Femur (tissue), 1 donor: ENCODE results near the gene WDR70.
"Not testable (repeated sequence)": the region's sequence is repeated elsewhere in the genome, so short reads cannot be mapped to it uniquely, and the experiment has no call there.

Experiments used
- DNase-seq: peaks from one replicate; pipeline ENCODE4 v3.0.0-alpha.2; 2017

WDR70 gene

GRCh38 chr5:37575541-37576489 is 196.7 kb downstream of the WDR70 start:
- DNase-seq: no peak

DNA sequence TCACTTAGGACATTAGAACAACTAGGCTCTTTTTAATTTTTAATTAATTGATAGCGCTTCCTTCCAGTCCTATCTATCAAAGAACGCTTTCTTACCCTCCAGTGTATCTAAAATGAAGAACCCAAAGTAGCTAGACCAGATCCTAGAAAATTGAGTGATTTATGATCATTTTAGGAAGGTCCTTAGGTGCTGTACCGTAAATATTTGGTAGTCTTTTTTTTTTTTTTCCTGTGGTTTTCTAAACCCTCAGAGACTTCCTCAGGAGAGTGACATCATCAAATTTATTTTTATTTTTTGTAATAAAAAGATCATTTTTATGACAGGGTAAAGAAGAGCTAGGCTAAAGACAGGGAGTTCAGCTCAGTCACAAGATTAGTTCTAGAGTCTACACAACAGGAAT is 197.4 kb downstream of the WDR70 start:
- DNase-seq: no peak

DNA sequence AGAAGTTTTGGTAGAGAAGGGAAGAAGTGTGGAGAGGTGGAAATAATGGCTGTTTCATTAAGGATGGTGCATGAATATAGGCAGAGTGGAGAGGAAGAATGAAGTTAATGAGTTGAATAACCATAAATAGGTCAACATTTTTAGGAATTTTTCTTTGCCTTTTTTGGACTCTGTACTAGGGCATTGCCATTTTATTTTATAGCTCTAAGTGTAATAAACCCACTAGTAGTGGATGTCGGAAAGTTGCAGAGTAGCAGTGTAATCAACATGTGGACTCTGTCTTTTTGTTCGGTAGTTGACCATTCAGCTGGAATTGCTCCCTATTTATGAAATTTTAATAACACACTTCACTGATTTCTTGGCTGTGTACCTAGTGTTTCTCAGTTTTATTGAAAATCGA is 199.1 kb downstream of the WDR70 start:
- no peak for DNase-seq

- no peak for DNase-seq
Measured at GRCh38 chr5:37580106-37580505, 201.0 kb downstream of the WDR70 start.

DNA sequence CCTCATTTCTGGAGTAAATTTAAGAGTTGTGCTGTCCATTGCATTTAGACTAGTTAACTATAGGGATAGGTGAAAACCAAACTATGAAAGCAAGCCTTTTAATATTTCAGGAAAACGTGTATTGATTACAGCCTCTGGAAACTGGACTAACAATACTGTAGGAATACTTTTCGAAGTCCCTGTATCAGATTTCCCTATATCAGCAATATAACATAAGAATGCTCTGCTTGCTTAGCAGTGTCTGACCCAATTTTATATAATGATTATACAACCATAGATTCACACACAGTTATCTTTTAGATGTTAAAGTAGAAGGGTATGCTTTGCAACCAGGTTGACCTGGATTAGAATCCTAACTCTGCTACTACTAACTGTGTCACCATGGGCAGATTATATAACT is 203.1 kb downstream of the WDR70 start:
- no peak for DNase-seq

GRCh38 chr5:37593292-37593691 is 214.2 kb downstream of the WDR70 start:
- not testable (repeated sequence) for DNase-seq

DNA sequence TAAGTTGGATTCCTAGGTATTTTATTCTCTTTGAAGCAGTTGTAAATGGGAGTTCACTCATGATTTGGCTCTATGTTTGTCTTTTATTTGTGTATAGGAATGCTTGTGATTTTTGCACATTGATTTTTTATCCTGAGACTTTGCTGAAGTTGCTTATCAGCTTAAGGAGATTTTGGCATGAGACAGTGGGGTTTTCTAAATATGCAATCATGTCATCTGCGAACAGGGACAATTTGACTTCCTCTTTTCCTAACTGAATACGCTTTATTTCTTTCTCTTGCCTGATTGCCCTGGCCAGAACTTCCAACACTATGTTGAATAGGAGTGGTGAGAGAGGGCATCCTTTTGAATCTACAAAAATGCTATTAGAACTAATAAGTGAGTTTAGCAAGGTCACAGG is 215.7 kb downstream of the WDR70 start:
- DNase-seq: not testable (repeated sequence)

DNA sequence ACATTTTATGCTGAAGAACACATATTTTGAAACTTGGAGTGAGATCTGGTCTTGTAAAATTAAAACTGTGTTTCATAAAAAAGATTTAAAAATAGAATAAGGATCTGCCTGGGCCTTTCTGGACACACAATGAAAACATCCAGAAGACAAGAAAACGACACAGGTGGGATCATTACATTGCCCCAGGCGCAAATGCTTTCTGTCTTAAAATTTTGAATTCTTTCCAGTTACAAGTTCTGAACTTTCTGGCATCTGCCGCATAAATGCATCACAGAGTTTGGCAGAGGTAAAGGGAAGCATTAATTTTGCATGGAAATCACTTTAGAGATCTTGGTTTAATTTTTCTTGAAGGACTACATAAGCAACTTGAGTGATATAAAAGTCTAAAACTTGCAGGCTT is 219.6 kb downstream of the WDR70 start:
- no peak for DNase-seq

GRCh38 chr5:37601163-37601562 is 222.0 kb downstream of the WDR70 start:
- DNase-seq: no peak

GRCh38 chr5:37603072-37603471 is 224.0 kb downstream of the WDR70 start:
- DNase-seq: no peak

DNA sequence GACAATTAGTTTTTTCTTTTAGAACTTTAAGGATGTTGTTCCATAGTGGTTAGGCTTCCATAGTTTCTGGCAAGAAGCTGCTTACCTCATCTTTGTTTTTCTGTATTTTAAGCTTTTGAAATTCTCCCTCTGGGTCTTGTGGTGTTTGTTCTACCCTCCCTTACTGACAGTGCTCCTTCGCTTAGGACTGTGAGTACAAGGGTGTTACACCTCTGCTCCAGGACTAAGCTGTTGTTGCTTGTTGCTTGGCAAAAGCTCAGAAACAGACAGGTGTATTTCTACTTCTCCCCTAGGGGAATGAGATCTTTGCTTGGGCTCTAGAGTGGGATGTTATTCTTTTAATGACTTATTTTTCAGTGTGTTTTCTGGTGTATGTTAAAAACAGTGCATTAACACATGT is 225.2 kb downstream of the WDR70 start:
- DNase-seq: no peak

- DNase-seq: no peak
Measured at GRCh38 chr5:37606148-37606547, 227.0 kb downstream of the WDR70 start.

GRCh38 chr5:37606632-37607248 is 227.6 kb downstream of the WDR70 start:
- DNase-seq: no peak

- no peak for DNase-seq
Measured at GRCh38 chr5:37615184-37615583, 236.1 kb downstream of the WDR70 start.

DNA sequence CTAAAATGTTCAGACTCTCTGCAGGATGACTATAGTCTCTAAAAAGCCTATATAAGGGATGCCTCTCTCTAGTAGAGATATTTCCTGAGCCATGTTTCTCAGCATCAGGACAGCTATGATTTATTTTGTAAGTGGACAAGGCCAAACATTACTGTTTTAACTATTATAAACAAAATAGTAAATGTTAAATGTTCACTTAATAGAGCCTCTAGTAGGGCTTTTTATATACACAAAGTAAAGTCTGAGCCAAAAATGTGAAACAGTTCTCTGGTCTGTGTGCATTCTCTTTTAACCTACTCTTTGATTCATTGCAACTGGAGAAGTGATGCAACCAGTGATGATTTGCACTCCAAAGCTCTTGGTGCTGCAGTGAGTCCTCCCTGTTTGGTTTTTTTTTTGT is 240.2 kb downstream of the WDR70 start:
- DNase-seq: no peak

- not testable (repeated sequence) for DNase-seq
Measured at GRCh38 chr5:37622354-37622753, 243.2 kb downstream of the WDR70 start.

- no peak for DNase-seq
Measured at GRCh38 chr5:37626266-37626665, 247.1 kb downstream of the WDR70 start.

GRCh38 chr5:37628876-37629275 is 249.8 kb downstream of the WDR70 start:
- DNase-seq: no peak

- no peak for DNase-seq
Measured at GRCh38 chr5:37631939-37632338, 252.8 kb downstream of the WDR70 start.

- no peak for DNase-seq
Measured at GRCh38 chr5:37637165-37637845, 258.2 kb downstream of the WDR70 start.

DNA sequence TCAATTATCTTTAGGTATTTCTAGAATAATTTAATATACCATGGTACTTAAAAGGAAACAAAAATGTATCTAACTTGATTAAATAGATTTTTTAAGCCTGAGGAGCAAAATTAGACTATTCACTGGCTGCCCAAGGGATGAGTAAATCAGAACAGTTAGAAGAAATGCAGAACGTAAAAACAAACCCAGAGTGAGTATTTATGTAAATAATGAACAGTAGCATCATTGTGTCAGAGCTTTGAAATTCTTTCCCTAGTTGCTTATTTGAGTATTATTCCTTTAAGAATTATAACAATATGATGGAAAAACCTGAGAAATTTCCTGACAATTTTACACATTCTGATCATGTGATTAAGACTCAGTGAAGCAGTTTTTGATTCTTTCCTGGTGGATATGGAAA is 259.8 kb downstream of the WDR70 start:
- no peak for DNase-seq

DNA sequence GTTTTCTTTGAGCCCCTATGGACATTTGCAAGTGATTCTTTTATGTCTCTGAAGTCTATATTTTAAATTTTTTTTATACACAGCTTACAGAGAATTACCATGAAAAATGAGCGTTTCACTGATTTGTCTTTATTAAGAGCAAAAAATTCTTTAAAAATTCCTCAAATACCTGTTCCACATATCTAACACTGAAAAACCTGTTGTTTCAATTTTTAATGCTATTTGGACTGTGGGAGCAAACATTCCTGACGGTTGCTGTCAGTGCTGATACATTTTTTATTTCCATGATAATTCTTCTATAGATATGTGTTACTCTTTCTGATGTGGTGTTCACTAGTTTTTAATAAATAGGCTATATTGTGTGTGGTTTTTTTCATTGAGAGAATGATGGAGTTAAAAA is 261.0 kb downstream of the WDR70 start:
- no peak for DNase-seq

GRCh38 chr5:37641933-37642332 is 262.8 kb downstream of the WDR70 start:
- no peak for DNase-seq

- DNase-seq: no peak
Measured at GRCh38 chr5:37645707-37646106, 266.6 kb downstream of the WDR70 start.
